ENCODE data around the gene INSIG1. TPM values are rescaled to one million over a fixed set of nuclear protein-coding genes. Genes with fewer than 3 reads are reported as not detected.

INSIG1 gene
- total RNA-seq, 1 experiment from 2014 or later = 54.7 TPM

GRCh38 chr7:155263051-155263450 lies 34.6 kb upstream of the INSIG1 start:
- Histone ChIP-seq H4K20me1 (ENCODE audit: insufficient read depth) (no peaks in the 10 kb centered on the region), H3K79me2 (ENCODE audit: insufficient read depth, low read length) (no peaks in the 10 kb centered on the region), H3K9me2 (ENCODE audit: insufficient read depth) (no peaks in the 10 kb centered on the region), H3K27ac (ENCODE audit: low read depth, low read length) (no peak overlapping the region), H3K4me3 (replicated peaks in 1 of 2; ENCODE audit: low read depth in 1 of 2, low read length in 2 of 2) (no peak overlapping the region), H3K9me3 (ENCODE audit: control insufficient read depth in 1 of 2, insufficient read depth in 1 of 2, low read depth in 1 of 2, low read length in 2 of 2) (no peaks in the 10 kb centered on the region), H3K36me3 (ENCODE audit: control insufficient read depth in 1 of 2, insufficient read depth in 2 of 2, low read length in 2 of 2) (no peaks in the 10 kb centered on the region), H3K4me1 (ENCODE audit: control insufficient read depth in 1 of 2, insufficient read depth in 2 of 2, low read length in 2 of 2) (peaks cover 0 to 2% of the 10 kb centered on the region in 2 experiments; a peak in 2 of 4 replicates), H3K27me3 (ENCODE audit: insufficient read depth, low read length) (no peaks in the 10 kb centered on the region), H3K9ac (ENCODE audit: low read length) (no peak overlapping the region), H2AFZ (ENCODE audit: low read depth, low read length, poor library complexity, severe bottlenecking) (no peak overlapping the region), H3K4me2 (ENCODE audit: low read length) (no peak overlapping the region)
- POLR2A ChIA-PET = no interaction called here
- TF ChIP-seq ZFX (IDR thresholded peaks at IDR 0.05) (no peak), POLR2AphosphoS5 (IDR thresholded peaks at IDR 0.05; ENCODE audit: low read depth, low read length) (no peak), CEBPB (IDR thresholded peaks at IDR 0.05; ENCODE audit: low read depth) (no peak), EGR1 (IDR thresholded peaks at IDR 0.05; ENCODE audit: low read depth) (no peak), ELF1 (IDR thresholded peaks at IDR 0.05; ENCODE audit: borderline replicate concordance, low read depth) (no peak), MAX (IDR thresholded peaks at IDR 0.05) (no peak), TCF7L2 (IDR thresholded peaks at IDR 0.05; ENCODE audit: borderline replicate concordance, extremely low read depth, insufficient read depth, insufficient read length) (no peak), ZNF274 (IDR thresholded peaks at IDR 0.05; ENCODE audit: low read depth, low read length) (no peak), EZH2 (IDR thresholded peaks at IDR 0.05) (no peak), POLR2A (IDR thresholded peaks at IDR 0.05; ENCODE audit: borderline replicate concordance, extremely low read depth, insufficient read depth, insufficient read length) (no peak), SIN3A (IDR thresholded peaks at IDR 0.05; ENCODE audit: low read depth) (no peak), FOSL1 (IDR thresholded peaks at IDR 0.05; ENCODE audit: low read depth) (no peak), ATF3 (IDR thresholded peaks at IDR 0.05) (no peak), EZH2phosphoT487 (IDR thresholded peaks at IDR 0.05; ENCODE audit: borderline replicate concordance) (no peak), RAD21 (IDR thresholded peaks at IDR 0.05; ENCODE audit: low read depth) (no peak), REST (IDR thresholded peaks at IDR 0.05; ENCODE audit: low read depth) (no peak), ZBTB33 (IDR thresholded peaks at IDR 0.05; ENCODE audit: extremely low read depth, insufficient replicate concordance, low read length) (no peak), SP1 (IDR thresholded peaks at IDR 0.05; ENCODE audit: low read depth) (no peak), SRF (IDR thresholded peaks at IDR 0.05; ENCODE audit: low read depth) (no peak), CTCF (IDR thresholded peaks at IDR 0.05 in 2 of 3, conservative IDR thresholded peaks at IDR 0.05 in 1 of 3; ENCODE audit: borderline replicate concordance in 1 of 3, insufficient read depth in 1 of 3, low read depth in 2 of 3, low read length in 2 of 3) (no peak)
- intact Hi-C loops (cut with micrococcal nuclease) = no loop called here
- RAD21 ChIA-PET (ENCODE audit: low non-redundant PET in 1 of 2, low total read pairs in 2 of 2, uncharacterized antibody in 2 of 2, unreplicated experiment in 2 of 2) = no interaction called here
- CTCF ChIA-PET = no interaction called here
- ATAC-seq = no peak
- BruUV-seq (replicated peaks) = no TSS peak
- no peak for DNase-seq (ENCODE audit: low read depth, low spot score)

Measured in HCT116 (cell line).